Fibroblast of skin of back (primary cell): ENCODE measurements around the gene G6PC1.
"Not testable (repeated sequence)": the region's sequence is repeated elsewhere in the genome, so short reads cannot be mapped to it uniquely, and the experiment has no call there.

Experiments
- DNase-seq: peaks from one replicate; pipeline ENCODE4 v3.0.0-alpha.2; 2013

Gene G6PC1

GRCh38 chr17:42904110-42904469, 3.5 kb downstream of the G6PC1 start:
- DNase-seq: no peak

GRCh38 chr17:42906772-42907446, 6.3 kb downstream of the G6PC1 start:
- no peak for DNase-seq

- DNase-seq: no peak
Measured at GRCh38 chr17:42908872-42909700, 8.5 kb downstream of the G6PC1 start.

GRCh38 chr17:42913522-42913921, 12.9 kb downstream of the G6PC1 start:
- no peak for DNase-seq

GRCh38 chr17:42913981-42914617, 13.5 kb downstream of the G6PC1 start:
- no peak for DNase-seq

DNA sequence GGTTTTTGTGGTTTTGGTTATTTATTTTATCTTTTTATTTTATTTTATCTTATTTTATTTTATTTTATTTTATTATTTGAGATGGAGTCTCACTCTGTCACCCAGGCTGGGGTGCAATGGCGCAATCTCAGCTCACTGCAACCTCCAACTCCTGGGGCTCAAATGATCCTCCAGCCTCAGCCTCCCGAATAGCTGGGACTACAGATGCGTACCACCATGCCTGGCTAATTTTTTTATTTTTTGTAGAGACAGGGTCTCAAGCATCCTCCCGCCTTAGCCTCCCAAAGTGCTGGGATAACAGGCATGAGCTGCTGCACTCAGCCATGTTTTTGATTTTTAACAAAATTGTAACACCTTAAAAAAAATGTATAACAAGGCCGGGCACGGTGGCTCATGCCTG, 14.7 kb downstream of the G6PC1 start:
- not testable (repeated sequence) for DNase-seq

DNA sequence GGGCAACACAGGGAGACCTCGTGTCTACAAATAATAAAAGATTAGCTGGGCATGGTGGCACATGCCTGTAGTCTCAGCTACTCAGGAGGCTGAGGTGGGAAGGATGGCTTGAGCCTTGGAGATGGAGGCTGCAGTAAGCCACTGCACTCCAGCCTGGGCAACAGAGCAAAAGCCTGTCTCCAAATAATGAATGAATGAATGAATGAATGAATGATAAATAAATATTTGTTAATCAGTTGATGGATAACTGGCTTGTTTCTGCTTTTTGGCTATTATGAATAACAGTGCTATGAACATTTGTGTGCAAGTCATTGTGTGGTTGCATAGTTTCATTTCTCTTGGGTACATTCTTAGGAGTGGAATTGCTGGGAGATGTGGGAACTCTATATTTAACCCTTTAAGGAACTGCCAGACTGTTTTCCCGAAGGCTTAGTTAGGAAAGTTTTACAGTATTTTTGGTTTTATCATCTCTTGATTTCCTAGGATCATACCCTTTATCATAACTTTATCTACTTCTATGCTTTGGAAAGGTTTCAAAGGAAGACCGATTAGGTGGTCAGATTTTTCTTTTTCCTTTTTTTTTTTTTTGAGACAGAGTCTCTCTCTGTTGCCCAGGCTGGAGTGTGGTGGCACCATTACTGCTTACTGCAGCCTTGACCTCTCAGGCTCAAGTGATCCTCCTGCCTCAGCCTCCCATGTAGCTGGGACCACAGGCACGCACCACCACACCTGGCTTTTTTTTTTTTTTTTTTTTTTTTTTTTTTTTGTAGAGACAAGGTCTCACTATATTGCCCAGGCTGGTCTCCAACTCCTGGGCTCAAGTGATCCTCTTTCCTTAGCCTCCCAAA, 16.0 kb downstream of the G6PC1 start:
- not testable (repeated sequence) for DNase-seq

DNA sequence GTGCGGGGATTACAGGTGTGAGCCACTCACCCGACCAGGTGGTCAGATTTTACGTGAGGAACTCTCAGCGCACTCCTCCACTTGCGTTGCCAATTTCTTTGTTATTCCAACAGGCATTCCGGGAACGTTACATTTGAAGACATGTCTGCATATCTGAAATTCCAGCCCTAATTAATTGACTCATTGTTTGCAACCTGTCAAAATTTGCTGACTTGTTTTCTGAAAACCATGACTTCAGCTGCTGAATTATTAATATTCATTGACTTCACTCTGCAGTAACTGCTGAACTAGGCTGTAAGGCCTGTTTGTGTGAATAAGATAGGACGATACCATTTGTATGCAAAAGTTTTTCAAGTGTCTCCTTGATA, 16.6 kb downstream of the G6PC1 start:
- peak; percentile 19 for DNase-seq

DNA sequence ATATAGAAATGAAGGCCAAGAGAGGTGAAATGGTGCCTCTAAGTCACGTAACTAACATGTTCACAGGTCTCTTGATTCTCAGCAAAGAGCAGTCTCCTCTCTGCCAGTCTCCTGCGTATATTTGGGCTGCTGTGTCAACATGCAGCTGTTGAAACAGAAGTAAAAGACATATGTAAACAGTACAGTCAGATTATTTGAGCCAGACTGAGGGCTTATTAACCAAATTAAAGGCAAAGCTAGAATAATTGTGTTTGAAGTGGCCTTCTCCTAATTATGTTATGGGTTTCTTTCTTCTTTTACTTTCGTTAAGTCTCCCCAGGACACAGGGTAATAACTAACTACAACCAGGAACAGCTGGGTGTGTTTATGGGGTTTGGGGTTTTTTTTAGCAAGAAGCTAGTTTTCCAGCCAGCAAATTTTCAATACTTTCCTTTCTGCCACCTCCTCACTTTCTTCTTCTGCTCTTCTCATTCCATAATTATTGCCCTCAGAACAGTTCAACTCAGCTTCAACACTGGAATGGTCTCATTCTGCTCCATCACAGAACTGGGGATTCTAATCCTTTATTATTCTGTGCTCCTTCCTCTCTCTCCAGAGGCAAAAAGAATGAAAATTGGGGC, 18.4 kb downstream of the G6PC1 start:
- no peak for DNase-seq

DNA sequence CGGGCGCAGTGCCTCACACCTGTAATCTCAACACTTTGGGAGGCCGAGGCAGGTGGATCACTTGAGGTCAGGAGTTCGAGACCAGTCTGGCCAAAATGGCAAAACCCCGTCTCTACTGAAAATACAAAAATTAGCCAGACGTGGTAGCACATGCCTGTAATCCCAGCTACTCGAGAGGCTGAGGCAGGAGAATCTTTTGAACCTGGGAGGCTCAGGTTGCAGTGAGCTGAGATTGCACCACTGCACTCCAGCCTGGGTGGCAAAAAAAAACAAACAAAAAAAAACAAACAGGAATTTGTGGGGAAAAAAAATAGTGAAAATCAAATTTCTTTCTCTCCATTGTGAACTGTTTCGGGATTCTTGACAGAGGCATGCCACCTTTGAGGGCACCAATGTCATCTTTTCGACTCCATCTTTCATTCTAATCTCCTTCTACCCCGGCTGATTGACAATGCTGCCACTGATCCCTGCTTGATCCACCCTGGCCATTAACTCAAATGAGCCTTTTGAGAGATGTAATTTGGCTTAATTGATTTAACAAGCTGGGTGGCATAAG, 19.0 kb downstream of the G6PC1 start:
- not testable (repeated sequence) for DNase-seq

- DNase-seq: no peak
Measured at GRCh38 chr17:42920106-42920900, 19.7 kb downstream of the G6PC1 start.

- no peak for DNase-seq
Measured at GRCh38 chr17:42920922-42921321, 20.3 kb downstream of the G6PC1 start.

DNA sequence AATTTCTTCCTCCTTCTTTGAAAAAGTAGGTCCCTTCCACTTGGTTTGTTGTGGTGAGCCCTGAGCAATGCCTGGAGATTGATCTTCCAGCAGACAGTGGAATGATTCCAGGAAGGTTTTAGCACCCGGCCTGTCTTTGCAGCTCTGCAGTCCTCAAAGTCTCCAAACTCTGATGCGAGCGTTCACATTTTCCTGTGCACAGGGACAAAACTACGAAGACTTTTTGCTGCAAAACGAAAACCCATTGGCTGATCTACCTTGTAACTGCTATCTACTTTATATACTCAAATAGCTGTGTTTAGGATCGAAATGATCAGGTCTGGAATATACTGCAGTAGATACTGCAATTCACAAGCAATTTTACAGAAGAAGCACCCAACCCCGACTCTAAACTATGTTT, 21.7 kb downstream of the G6PC1 start:
- DNase-seq: no peak

GRCh38 chr17:42923472-42923871, 22.9 kb downstream of the G6PC1 start:
- not testable (repeated sequence) for DNase-seq

- no peak for DNase-seq
Measured at GRCh38 chr17:42924891-42925290, 24.3 kb downstream of the G6PC1 start.

- DNase-seq: peak; percentile 72
Measured at GRCh38 chr17:42928714-42929496, 28.3 kb downstream of the G6PC1 start.

DNA sequence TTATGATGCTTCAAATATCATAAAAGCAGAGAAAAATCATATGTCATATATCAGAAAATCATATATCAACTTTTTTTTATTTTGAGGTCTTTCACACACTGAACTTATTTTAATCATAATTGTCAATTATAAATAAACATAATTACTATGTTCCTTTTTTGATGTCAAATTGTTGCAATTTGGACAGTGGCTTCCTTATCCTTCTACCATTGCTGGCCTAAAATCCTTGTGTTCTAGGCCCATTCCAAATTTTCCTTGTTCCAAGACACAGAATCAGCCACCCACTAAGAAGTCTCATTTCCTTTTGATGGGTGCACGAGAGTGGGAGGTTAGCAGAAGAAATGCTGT, 28.9 kb downstream of the G6PC1 start:
- DNase-seq: no peak

DNA sequence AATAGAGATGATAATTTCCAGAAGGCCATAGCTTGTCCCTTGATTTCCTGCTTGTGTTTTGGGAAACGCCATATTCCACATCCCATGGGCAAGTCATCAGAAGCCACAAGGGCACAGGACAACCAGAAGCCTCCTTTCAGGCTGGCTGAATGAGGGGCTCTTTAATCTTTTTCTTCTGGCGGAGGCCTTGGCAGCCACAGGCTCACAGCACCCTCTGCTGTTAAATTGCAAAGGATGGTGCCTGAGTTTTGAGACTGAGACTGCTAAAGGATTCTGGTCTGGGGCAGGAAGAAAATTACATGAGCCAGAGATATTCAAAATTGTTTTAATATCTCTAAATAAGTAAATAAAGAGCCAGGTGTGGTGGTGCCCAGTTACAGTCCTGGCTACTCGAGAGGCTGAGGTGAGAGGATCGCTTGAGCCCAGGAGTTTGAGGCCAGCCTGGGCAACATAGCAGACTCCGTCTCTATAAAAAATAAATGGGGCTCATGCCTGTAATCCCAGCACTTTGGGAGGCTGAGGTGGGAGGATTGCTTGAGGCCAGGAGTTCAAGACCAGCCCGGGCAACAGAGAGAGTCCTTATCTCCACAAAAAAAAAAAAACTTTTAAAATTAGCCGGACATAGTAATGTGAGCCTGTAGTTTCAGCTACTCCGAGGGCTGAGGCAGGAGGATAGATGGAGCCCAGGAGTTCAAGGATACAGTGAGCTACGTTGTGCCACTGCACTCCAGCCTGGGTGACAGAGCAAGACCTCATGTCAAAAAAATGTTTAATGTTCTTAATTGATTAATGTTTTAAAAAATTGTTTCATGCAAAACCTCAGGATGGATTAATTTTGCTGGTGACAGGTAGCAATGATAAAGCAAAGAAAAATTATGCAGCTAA, 37.4 kb downstream of the G6PC1 start:
- peak; percentile 57 for DNase-seq

DNA sequence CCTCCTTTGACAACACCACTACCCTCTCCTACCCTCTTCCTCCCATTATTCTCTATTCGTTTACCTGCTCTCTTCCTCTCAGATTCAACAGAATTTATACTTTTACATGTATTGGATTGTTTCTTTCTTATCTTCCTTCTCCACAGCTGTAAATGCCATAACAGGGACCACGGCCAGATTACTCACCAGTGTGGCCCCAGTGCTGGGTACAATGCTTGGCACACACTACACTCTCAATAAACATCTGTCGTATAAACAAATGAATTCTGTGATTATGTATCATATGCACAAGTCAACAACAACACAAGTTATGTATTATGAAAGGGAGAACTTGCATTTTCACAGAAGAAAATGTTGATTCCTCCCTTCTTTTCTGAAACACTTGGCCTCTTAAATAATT, 43.6 kb downstream of the G6PC1 start:
- no peak for DNase-seq
